Activated CD8-positive, alpha-beta memory T cell treated with anti-CD3 and anti-CD28 coated beads for 24 hours (primary cell): Measurements from ENCODE around the gene HKDC1.
"Not testable (repeated sequence)": the region's sequence is repeated elsewhere in the genome, so short reads cannot be mapped to it uniquely, and the experiment has no call there.

ENCODE experiments used
- DNase-seq: peaks from one replicate; pipeline ENCODE4 v3.0.0-alpha.2; 2020

Gene HKDC1

DNA sequence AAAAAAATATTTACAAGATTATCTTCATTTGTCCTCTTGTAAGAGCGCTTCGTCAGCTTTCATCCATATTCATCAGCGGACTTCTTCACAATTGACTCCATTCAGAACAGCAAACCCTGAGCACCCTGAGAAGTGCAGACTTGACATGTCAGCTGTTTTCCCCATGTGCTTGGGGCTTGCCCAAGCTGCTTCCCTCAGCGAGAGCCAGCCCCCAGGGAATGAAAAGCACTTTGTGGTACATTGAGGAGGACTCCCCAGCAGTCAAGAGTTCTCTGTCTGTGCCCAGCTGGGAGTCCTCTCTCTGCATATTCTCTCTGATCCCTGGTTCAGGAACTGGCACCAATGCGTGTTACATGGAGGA lies 22.7 kb downstream of the HKDC1 start:
- no peak for DNase-seq

DNA sequence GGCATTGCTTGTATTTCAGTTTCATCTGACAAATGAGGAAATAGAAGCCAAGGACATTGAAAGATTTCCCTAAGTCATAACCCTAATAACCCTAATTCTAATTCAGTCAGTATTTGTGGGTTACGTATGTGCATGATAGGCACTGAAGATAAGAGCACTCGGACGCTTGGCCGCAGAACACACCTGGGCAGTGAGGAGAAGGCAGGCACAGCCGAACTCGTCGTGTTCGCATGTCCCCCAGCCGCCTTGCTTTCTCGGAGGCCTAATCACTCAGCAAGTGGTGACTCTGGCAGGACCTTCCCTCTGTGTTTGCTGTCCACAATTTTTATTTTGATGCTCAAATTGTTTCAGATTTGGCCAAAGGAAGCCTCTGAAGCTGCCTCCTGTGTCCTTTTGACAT lies 23.7 kb downstream of the HKDC1 start:
- DNase-seq, result no peak

DNA sequence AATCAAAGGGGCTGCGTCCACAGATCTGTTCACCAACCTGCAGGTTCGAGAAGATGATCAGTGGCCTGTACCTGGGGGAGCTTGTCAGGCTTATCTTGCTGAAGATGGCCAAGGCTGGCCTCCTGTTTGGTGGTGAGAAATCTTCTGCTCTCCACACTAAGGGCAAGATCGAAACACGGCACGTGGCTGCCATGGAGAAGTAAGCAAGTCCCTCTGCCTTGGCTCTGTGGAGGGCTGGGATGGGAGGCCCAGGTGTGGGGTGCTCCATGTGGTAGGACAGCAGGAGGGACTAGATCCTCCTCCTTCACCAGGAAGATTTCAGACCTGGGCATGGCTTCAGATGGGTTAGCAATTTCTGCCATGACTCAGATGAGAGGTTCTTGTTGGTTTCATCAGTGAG lies 25.9 kb downstream of the HKDC1 start:
- DNase-seq, result no peak

DNA sequence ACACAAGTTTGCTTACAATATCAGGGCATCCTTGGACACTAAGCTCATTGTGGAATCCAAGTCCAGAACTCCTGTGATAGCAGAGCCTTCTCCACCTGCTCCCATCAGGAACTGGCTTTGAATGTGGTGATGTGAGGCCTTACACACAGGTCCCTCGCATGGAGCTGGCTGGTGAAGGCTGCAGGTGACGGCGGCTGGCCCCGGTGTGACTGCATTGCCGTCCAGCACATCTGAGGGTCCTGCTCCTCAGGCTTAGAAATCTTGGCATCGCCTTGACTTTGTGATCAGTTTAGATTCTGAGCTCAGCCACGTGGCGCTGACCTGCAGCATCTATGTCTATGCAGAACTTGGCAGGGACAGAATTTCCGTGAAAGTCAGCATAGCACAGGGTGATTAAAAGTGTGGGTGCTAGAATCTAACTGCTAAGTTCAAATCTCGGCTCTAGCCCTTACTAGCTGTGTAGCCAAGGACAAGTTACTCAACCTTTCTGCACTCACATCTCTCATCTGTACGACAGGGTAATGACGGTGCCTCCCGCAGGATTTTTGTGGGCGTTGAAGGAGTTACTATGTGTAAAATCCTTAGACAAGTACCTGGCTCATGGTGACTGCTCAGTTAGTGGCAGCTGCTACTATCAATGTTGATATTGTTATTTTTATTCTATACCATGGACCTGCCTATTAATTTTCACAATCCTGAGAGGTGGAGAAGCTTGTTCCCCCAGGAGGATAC lies 26.6 kb downstream of the HKDC1 start:
- DNase-seq, result no peak

DNA sequence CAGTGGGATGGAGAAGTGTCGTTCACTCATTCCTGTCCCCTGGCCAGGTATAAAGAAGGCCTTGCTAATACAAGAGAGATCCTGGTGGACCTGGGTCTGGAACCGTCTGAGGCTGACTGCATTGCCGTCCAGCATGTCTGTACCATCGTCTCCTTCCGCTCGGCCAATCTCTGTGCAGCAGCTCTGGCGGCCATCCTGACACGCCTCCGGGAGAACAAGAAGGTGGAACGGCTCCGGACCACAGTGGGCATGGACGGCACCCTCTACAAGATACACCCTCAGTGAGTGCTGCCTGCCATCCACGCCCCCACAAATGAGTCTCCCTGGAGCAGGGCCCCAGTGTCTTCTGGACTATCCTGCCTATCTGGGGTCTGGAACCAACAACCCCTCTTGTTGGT lies 27.2 kb downstream of the HKDC1 start:
- no peak for DNase-seq

DNA sequence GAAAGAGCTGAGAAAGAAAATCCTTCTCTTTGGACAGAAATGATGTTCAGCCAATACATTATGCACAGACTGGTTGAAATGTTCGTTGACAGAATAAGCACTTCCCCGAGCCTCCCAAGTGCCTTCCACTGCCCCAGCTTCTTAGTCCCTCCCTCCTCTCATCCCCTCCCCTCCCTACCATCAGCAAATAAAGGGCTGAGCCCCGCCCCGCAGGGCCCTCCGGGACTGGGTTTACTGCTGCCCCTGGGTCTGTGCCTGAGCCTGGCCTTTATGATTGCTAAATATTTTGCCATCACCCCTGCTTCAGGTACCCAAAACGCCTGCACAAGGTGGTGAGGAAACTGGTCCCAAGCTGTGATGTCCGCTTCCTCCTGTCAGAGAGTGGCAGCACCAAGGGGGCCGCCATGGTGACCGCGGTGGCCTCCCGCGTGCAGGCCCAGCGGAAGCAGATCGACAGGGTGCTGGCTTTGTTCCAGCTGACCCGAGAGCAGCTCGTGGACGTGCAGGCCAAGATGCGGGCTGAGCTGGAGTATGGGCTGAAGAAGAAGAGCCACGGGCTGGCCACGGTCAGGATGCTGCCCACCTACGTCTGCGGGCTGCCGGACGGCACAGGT lies 28.1 kb downstream of the HKDC1 start:
- DNase-seq, result no peak

DNA sequence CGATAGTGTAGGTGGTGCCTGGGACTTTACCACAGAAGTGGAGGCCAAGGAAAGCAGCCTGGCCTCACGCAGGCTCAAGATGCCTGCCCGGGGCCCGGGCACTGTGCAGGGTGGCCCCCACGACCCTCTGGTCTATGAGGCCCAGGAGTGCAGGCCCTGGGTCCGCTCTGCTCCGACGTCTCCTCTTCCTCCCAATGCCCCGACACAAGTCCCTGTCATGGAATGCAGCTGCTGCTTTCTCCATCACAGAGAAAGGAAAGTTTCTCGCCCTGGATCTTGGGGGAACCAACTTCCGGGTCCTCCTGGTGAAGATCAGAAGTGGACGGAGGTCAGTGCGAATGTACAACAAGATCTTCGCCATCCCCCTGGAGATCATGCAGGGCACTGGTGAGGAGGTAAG lies 29.9 kb downstream of the HKDC1 start:
- DNase-seq, result no peak

DNA sequence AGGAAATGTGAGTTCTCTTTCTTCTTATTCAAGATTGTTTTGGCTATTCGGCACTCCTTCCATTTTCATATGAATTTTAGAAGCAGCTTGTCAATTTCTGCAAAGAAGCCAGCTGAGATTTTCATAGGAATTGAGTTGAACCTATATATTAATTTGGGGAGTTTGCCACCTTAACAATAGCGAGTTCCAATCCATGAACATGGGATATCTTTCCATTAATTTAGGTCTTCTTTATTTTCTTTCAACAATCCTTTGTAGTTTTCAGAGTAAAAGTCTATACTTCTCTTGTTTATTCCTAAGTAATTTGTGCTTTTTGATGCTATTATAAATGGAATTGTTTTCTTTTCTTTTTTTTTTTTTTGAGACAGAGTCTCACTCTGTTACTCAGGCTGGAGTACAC lies 31.3 kb downstream of the HKDC1 start:
- DNase-seq, result not testable (repeated sequence)

DNA sequence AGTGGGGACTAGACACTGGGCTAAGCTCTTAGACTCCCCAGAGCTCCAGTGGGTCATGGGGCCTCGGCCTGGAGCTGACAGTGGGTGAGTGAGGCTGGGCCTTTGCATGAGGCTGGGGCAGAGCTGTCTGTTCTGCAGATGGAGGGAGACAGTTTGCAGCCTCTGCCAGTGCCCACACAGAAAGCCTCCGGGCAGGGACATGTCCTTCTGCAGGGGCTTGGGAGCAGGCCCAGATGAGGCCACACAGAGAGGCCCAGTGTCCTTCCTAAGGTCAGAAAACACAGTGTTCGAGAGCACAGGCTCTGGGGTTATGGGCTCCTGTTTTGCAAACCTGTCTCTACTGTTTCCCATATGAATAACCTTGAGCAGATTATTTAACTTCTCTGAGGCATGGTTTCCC lies 33.0 kb downstream of the HKDC1 start:
- DNase-seq, result no peak

DNA sequence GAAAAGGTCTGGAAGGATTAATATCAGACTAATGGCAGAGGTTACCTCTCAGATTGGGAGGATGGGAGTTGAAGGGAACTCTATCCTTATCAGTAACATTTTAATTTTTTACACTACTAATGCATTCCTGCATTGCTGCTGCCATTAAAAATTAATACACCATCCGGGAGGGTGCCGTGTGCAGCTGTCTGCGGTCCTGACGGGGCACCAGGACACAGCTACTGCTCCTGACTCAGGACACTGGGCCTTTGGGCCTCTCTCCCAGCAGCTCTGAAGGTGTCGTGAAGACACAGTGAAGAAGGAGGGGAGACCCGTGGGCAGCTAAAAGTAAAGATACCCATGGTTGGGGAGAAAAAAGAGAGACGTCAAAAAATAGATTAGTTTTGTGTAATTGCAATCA lies 34.7 kb downstream of the HKDC1 start:
- DNase-seq, result no peak

DNA sequence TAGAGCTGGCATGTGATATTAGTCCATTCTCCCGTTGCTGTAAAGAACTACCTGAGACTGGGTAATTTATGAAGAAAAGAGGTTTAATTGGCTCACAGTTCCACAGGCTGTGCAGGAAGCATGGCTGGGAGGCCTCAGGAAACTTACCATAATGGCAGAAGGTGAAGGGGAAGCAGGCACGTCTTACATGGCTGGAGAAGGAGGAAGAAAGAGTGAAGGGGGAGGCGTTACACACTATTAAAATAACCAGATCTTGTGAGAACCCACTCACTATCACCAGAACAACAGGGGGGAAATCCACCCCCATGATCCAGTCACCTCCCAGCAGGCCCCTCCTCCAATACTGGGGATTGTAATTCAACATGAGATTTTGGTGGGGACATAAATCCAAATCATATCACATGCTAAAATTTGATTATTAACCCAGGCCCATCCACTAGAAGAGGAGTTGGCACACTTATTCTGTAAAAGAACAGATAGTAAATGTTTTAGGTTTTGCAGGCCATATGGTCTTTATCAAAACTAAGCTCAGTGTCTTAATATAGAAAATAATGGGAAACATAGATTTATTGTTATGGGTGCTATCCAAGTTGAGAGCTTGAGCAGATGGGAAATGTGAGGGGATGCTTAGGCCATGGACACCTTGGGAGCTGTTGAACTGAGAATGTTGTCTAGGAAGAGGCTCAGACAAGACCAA lies 39.6 kb downstream of the HKDC1 start:
- no peak for DNase-seq

DNA sequence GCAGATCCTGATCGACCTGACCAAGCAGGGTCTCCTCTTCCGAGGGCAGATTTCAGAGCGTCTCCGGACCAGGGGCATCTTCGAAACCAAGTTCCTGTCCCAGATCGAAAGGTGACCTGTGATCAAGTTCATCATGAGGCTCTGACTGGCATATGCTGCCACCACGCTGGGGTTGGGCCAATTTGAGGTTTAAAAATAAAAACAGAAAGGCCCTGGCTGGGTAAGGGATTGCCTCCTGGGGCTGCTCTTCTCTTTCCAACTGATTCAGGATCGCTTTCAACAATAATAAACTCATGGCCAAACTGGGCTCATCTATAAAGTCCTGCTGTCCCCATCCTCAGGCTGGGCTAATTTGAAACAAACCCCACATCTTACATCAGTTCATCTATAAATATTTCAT lies 41.1 kb downstream of the HKDC1 start:
- no peak for DNase-seq

DNA sequence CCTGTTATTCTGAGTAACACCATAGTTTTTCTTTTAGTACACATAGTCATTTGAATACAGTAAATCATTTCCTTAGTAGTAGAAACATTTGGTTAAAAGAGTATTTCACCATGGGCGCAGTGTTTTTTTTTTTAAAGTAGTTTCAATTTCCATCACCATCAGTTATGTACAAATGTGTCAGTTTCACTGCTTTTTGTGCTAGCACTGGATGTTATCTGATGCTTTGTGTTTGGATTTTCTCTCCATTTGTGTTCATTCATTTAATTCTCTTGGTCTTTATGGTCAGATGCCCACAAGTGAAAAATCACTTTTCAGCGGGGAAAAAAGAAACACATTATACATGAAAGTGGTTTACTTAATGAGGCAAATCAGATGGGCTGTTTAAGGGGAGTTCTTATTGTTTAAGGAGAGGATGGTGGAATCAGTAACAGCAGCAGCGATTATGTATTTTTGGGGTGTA lies 42.2 kb downstream of the HKDC1 start:
- DNase-seq, result no peak

DNA sequence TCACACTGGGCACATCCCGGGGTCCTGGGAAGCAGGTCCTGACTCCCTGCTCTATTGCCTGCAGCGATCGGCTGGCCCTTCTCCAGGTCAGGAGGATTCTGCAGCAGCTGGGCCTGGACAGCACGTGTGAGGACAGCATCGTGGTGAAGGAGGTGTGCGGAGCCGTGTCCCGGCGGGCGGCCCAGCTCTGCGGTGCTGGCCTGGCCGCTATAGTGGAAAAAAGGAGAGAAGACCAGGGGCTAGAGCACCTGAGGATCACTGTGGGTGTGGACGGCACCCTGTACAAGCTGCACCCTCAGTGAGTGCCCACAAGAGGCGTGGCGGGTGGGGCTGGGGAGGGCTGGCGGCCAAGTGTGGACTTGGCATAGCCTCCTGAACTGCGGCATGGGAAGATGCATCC lies 45.4 kb downstream of the HKDC1 start:
- no peak for DNase-seq

DNA sequence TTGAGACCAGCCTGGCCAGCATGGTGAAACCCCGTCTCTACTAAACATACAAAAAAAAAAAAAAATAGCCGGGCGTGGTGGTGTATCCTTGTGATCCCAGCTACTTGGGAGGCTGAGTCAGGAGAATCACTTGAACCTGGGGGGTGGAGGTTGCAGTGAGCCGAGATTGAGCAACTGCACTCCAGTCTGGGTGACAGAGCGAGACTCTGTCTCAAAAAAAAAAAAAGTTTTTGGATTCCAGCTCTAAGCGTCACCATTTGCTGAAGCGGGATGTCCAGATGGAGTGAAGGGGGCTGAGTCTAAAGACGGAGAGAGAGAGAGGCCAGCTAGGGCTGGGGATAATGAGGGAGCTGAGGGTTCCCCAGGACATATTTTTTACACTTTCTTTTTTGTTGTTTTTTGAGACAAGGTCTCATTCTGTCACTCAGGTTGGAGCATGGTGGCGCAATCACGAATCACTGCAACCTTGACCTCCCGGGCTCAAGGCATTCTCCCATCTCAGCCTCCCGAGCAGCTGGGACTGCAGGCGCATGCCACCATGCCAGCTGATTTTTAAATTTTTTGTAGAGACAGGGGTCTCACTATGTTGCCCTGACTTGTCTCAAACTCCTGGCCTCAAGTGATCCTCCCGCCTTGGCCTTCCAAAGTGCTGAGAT lies 48.8 kb downstream of the HKDC1 start:
- DNase-seq, result no peak

DNA sequence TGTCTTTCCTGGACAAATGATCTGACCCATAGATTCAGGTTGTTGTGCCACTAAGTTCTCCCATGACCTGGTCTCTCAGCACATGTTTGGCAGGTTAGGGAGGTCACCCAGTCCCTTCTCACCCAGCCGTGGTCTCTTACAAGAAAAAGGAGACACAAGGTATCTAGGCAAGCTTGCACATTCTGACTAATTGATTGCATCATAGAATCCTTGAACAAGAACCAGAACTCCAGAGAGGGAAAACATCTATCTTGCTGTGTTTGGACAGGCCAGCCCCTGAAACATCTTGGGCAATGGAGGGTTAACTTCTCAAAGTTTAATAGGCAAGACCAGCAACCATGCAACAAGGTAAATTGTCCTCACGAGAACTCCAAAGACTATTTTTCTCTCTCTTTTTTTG lies 49.6 kb downstream of the HKDC1 start:
- no peak for DNase-seq

DNA sequence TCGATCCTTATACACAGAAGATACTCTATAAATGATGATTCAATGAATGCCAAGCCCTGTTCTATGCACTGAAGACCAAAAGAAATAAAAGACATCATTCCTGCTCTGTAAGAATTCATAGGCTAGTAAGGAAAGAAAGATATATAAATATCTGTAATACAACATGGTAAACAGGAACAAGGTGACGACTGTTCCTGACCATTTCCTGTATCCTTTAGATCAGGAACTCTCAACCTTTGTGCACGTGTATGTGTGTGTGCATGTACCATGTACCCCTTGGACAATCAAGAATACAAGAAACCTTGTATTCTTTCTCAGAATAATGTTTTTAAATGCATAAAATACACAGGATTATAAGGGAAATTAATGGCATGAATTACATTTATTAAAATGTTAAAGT lies 50.9 kb downstream of the HKDC1 start:
- DNase-seq, result no peak

DNA sequence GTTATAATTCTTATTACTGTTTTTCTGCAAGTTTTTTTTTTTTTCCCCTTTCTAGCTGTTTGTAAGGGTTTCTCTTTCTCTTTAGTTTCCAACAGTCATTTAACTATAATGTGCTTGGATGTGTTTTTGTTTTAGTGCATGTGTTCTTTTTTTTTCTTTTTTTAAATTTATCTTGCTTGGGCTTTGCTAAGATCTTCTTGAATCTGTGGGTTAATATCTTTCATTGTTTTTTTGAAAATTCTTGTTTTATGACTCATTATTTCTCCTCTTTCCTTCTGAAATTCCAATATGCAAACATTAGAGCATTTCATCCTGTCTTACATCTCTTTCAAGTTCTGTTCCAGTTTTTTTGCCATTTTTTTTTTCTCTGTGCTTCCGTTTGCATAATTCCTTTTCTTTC lies 52.5 kb downstream of the HKDC1 start:
- DNase-seq, result no peak

DNA sequence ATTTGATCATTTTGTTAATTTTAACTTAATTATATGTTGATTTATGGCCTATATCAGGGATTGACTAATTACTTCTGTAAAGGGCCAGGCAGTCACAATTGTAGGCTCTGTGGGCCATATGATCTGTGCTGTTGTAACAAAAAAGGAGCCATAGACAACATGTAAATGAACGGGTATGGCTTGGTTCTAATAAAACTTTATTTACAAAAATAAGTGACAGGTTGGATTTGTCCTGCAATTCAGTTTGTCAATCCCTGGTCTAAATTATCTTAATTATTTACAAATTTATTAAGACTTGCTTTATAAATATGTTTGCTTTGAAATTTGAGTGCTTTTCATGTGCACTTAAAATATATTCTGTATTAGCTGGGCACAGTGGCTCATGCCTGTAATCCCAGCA lies 55.3 kb downstream of the HKDC1 start:
- DNase-seq, result no peak

DNA sequence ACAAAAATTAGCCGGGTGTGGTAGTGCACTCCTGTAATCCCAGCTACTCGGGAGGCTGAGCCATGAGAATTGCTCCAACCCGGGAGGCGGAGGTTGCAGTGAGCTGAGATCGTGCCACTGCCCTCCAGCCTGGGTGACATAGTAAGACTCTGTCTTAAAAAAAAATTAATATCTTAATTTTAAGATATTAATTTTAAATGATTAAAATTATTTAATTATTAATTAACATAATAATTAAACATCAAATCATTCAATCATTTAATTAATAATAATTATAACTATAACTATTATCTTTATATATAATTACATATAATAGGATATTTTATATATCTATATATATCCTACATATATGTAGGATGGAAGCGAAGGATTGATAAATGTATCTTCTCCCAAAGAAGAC lies 56.4 kb downstream of the HKDC1 start:
- DNase-seq, result no peak

DNA sequence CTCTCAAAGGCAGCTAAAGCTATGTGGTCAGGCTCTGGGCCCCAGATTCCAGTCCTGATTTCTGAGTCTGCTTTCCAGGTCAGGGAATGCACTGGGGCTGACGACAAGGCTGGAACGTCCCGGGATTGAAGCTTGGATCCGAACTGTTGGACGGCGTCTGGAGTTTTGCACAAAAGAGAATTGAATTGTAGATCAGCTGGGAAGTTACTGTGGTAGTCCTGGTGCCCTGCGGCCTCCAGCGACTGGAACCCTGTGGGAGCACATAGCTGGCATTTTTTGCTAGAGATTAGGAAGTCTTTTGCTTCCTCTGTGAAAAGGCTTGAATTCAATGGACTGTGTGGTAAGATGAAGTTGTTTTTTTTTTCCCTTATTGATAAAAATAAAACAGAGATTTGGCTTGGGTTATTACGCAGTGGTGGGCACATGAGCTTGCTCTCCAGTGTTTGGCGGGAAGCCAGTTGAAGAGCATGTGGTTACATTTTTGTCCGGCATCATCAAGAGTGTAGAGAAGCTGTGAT lies 58.4 kb downstream of the HKDC1 start, which contains the start of gene HK1:
Gene HK1 (plus strand): TSS at position 51 of the 518 bp plus-strand sequence.
- no peak for DNase-seq

DNA sequence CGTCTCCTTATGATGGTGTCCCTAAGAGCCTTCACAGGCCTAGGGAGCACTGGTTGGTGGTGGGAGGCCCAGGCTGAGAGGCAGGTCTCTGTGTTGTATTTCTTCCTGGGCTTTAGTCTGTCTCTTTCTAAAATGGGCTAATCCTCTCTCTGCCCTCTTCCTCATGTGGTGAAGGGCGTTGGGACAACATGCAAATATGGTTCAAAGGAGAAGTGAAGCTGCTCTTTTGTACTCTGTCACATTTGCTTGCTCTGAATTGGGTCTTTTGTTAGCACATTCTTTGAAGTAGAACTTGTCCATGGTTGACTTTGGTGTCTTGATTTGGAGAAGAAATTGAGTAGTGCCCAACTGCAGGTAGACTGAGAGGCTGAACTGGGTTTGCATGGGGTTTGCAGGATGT lies 59.0 kb downstream of the HKDC1 start:
- DNase-seq, result no peak
